GM18870 (cell line): ENCODE measurements around the gene RAB14.
A peak's percentile ranks its signal among the peaks of the same experiment; 100 is the strongest.
"Not testable (repeated sequence)": the region's sequence is repeated elsewhere in the genome, so short reads cannot be mapped to it uniquely, and the experiment has no call there.

Experiments
- ATAC-seq: cut with Tn5 transposase; IDR thresholded peaks from one replicate; pipeline ENCODE4 v1.9.1; 2021; ENCODE audit warnings: moderate library complexity; ENCODE audit not compliant: unreplicated experiment

RAB14 gene

GRCh38 chr9:121168052-121168451 lies 33.6 kb downstream of the RAB14 start:
- no peak for ATAC-seq

- no peak for ATAC-seq
Observed at GRCh38 chr9:121160025-121160424, 41.6 kb downstream of the RAB14 start.

GRCh38 chr9:121157939-121158338 lies 43.7 kb downstream of the RAB14 start:
- no peak for ATAC-seq

GRCh38 chr9:121156263-121156731 lies 45.4 kb downstream of the RAB14 start:
- peak; percentile 74 for ATAC-seq

- no peak for ATAC-seq
Observed at GRCh38 chr9:121154782-121155181, 46.9 kb downstream of the RAB14 start.

- ATAC-seq: no peak
Observed at GRCh38 chr9:121153642-121154041, 48.0 kb downstream of the RAB14 start.

- no peak for ATAC-seq
Observed at GRCh38 chr9:121150188-121150587, 51.5 kb downstream of the RAB14 start.

- ATAC-seq: no peak
Observed at GRCh38 chr9:121144482-121144881, 57.2 kb downstream of the RAB14 start.

GRCh38 chr9:121143771-121144170 lies 57.9 kb downstream of the RAB14 start:
- no peak for ATAC-seq

- ATAC-seq: no peak
Observed at GRCh38 chr9:121141706-121142105, 60.0 kb downstream of the RAB14 start.

GRCh38 chr9:121141306-121141705 lies 60.4 kb downstream of the RAB14 start:
- ATAC-seq: no peak

GRCh38 chr9:121140162-121140561 lies 61.5 kb downstream of the RAB14 start:
- ATAC-seq: no peak

GRCh38 chr9:121138973-121139372 lies 62.7 kb downstream of the RAB14 start:
- ATAC-seq: no peak

- ATAC-seq: no peak
Observed at GRCh38 chr9:121138561-121138960, 63.1 kb downstream of the RAB14 start.

GRCh38 chr9:121135642-121136041 lies 66.0 kb downstream of the RAB14 start:
- no peak for ATAC-seq

GRCh38 chr9:121133104-121133816 lies 68.4 kb downstream of the RAB14 start:
- ATAC-seq: no peak

GRCh38 chr9:121129384-121129783 lies 72.3 kb downstream of the RAB14 start:
- not testable (repeated sequence) for ATAC-seq
